ENCODE data around the gene IL2RA. TPM values are rescaled to one million over a fixed set of nuclear protein-coding genes. Genes with fewer than 3 reads are reported as not detected.
"Not testable (repeated sequence)": the region's sequence is repeated elsewhere in the genome, so short reads cannot be mapped to it uniquely, and the experiment has no call there.

Gene IL2RA
- polyA plus RNA-seq, 1 donor from 2014 or later, result not detected

GRCh38 chr10:6107616-6108015 is 45.4 kb upstream of the IL2RA start:
- not testable (repeated sequence) for H3K4me2 ChIP-seq (ENCODE audit: low read length); H3K9me2 ChIP-seq (ENCODE audit: insufficient read depth, low read length); H2AFZ ChIP-seq (ENCODE audit: low read depth, low read length); H3K4me3 ChIP-seq (ENCODE audit: low read length); H3K9me3 ChIP-seq (ENCODE audit: low read length); H4K20me1 ChIP-seq (ENCODE audit: insufficient read depth); H3K27ac ChIP-seq (ENCODE audit: low read length); H3K79me2 ChIP-seq (replicated peaks; ENCODE audit: insufficient read depth, low read length); H3K9ac ChIP-seq (ENCODE audit: low read length); H3F3A ChIP-seq (ENCODE audit: insufficient read depth, low read length, poor library complexity, severe bottlenecking); H3K27me3 ChIP-seq (ENCODE audit: insufficient read depth, low read depth, low read length)
- H3K36me3 ChIP-seq (ENCODE audit: insufficient read depth, low read length), result peaks cover 20% of the 10 kb centered on the region

DNA sequence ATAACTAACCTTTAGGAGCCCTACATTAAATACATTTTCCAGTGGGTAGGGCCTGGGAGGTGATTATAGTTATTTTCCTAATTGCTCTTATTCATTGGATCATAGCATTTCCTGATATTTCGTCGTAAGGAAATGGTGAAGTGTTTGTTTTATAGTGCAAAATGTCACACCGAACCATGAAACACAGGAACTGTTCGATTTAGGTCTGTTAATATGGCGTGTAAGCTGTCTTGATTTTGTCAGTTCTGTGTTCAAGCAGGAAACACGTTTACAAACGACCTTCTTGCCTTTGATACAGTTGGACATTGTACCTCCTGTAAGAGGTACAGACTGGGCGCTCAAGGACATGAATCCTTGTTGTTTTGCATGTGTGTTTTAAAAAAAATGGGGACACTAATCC is 41.4 kb upstream of the IL2RA start:
- Histone ChIP-seq H2AFZ (ENCODE audit: low read depth, low read length) (no peak overlapping the region), H3K9me2 (ENCODE audit: insufficient read depth, low read length) (no peaks in the 10 kb centered on the region), H3K27me3 (ENCODE audit: insufficient read depth, low read depth, low read length) (no peaks in the 10 kb centered on the region), H4K20me1 (ENCODE audit: insufficient read depth) (no peaks in the 10 kb centered on the region), H3K9me3 (ENCODE audit: low read length) (no peaks in the 10 kb centered on the region), H3K36me3 (ENCODE audit: insufficient read depth, low read length) (peaks cover 14% of the 10 kb centered on the region), H3K4me3 (ENCODE audit: low read length) (no peak overlapping the region), H3K27ac (ENCODE audit: low read length) (no peak overlapping the region), H3K9ac (ENCODE audit: low read length) (no peak overlapping the region), H3K4me2 (ENCODE audit: low read length) (no peak overlapping the region), H3F3A (ENCODE audit: insufficient read depth, low read length, poor library complexity, severe bottlenecking) (no peaks in the 10 kb centered on the region), H3K79me2 (replicated peaks; ENCODE audit: insufficient read depth, low read length) (peaks cover 8% of the 10 kb centered on the region)
- no peak for TF ChIP-seq REST (IDR thresholded peaks at IDR 0.05; ENCODE audit: borderline replicate concordance)
- TF ChIP-seq EP300 (conservative IDR thresholded peaks at IDR 0.05; ENCODE audit: poor library complexity, severe bottlenecking), result no peak
- no peak for TF ChIP-seq RAD21 (conservative IDR thresholded peaks at IDR 0.05)
- no peak for TF ChIP-seq MXI1 (conservative IDR thresholded peaks at IDR 0.05; ENCODE audit: poor library complexity, severe bottlenecking)

DNA sequence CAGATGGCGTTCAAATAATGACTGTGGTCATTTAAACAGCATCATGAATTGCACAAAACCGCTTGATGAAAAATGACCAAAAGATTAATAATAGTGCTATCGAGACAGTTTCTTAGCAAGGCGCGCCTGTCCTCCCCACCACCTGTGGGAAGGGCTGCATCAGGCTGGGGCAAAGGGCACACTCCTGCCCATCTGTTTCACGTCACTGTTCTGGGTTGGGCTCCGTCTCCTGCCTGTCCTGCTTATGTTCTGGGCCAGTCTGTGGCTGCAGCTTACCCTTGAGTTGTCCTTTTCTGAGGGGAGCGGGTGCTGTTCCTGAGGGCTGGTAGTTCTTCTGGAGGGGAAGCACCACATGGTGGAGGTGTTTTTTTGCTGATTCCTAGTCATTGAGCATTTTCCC is 40.0 kb upstream of the IL2RA start:
- Histone ChIP-seq H4K20me1 (ENCODE audit: insufficient read depth) (no peaks in the 10 kb centered on the region), H3K4me3 (ENCODE audit: low read length) (no peak overlapping the region), H3K9me2 (ENCODE audit: insufficient read depth, low read length) (no peaks in the 10 kb centered on the region), H3F3A (ENCODE audit: insufficient read depth, low read length, poor library complexity, severe bottlenecking) (no peaks in the 10 kb centered on the region), H3K27ac (ENCODE audit: low read length) (no peak overlapping the region), H3K79me2 (replicated peaks; ENCODE audit: insufficient read depth, low read length) (peaks cover 13% of the 10 kb centered on the region), H3K9me3 (ENCODE audit: low read length) (no peaks in the 10 kb centered on the region), H3K9ac (ENCODE audit: low read length) (no peak overlapping the region), H3K4me2 (ENCODE audit: low read length) (no peak overlapping the region), H3K27me3 (ENCODE audit: insufficient read depth, low read depth, low read length) (no peaks in the 10 kb centered on the region), H2AFZ (ENCODE audit: low read depth, low read length) (no peak overlapping the region), H3K36me3 (ENCODE audit: insufficient read depth, low read length) (peaks cover 14% of the 10 kb centered on the region)
- no peak for TF ChIP-seq SMC3 (conservative IDR thresholded peaks at IDR 0.05; ENCODE audit: poor library complexity)
- TF ChIP-seq, protein P1, sequence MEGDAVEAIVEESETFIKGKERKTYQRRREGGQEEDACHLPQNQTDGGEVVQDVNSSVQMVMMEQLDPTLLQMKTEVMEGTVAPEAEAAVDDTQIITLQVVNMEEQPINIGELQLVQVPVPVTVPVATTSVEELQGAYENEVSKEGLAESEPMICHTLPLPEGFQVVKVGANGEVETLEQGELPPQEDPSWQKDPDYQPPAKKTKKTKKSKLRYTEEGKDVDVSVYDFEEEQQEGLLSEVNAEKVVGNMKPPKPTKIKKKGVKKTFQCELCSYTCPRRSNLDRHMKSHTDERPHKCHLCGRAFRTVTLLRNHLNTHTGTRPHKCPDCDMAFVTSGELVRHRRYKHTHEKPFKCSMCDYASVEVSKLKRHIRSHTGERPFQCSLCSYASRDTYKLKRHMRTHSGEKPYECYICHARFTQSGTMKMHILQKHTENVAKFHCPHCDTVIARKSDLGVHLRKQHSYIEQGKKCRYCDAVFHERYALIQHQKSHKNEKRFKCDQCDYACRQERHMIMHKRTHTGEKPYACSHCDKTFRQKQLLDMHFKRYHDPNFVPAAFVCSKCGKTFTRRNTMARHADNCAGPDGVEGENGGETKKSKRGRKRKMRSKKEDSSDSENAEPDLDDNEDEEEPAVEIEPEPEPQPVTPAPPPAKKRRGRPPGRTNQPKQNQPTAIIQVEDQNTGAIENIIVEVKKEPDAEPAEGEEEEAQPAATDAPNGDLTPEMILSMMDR (IDR thresholded peaks at IDR 0.05; ENCODE audit: poor library complexity, severe bottlenecking), result no peak
- no peak for TF ChIP-seq TAF1 (IDR thresholded peaks at IDR 0.05; ENCODE audit: low read depth)
- TF ChIP-seq EP300 (conservative IDR thresholded peaks at IDR 0.05; ENCODE audit: poor library complexity, severe bottlenecking), result no peak
- TF ChIP-seq EZH2 (IDR thresholded peaks at IDR 0.05; ENCODE audit: borderline replicate concordance, insufficient read depth, low read length, poor library complexity, severe bottlenecking), result no peak

Data from neural cell (in vitro differentiated cells).